Mesenchymal stem cell (in vitro differentiated cells and primary cell): ENCODE measurements around the gene ARFGAP3.
A peak's percentile ranks its signal among the peaks of the same experiment; 100 is the strongest.

ENCODE experiments used
- DNase-seq: peaks from one replicate; pipeline ENCODE4 v3.0.0-alpha.2; 2013
- H2AFZ ChIP-seq: one replicate; pipeline ENCODE4 v1.6.1; 2013; ENCODE audit warnings: low read depth, mild to moderate bottlenecking, control low read depth, inconsistent platforms, low read length, moderate library complexity
- H2AK5ac ChIP-seq: 2 replicates; pipeline ENCODE4 v1.6.1; 2013; ENCODE audit warnings: low read length, moderate library complexity, mild to moderate bottlenecking, inconsistent platforms; ENCODE audit not compliant: severe bottlenecking
- H2BK120ac ChIP-seq: one replicate; pipeline ENCODE4 v1.6.1; 2013; ENCODE audit warnings: low read depth, mild to moderate bottlenecking, inconsistent platforms, low read length, moderate library complexity
- H2BK12ac ChIP-seq, 2 experiments: one replicate each; pipeline ENCODE4 v1.6.1; 2013; ENCODE audit warnings: inconsistent platforms in 2 of 2, low read length in 2 of 2, mild to moderate bottlenecking in 2 of 2, moderate library complexity in 2 of 2, control low read depth in 1 of 2
- H2BK15ac ChIP-seq: one replicate; pipeline ENCODE4 v1.6.1; 2013; ENCODE audit warnings: mild to moderate bottlenecking, low read depth, inconsistent platforms; ENCODE audit not compliant: poor library complexity, severe bottlenecking
- H2BK5ac ChIP-seq: 2 replicates; pipeline ENCODE4 v1.6.1; 2013; ENCODE audit warnings: low read depth, mild to moderate bottlenecking, low read length, control low read depth, inconsistent platforms; ENCODE audit not compliant: poor library complexity, severe bottlenecking
- H3K14ac ChIP-seq, 2 experiments: one replicate each; pipeline ENCODE4 v1.6.1; 2013; ENCODE audit warnings: inconsistent platforms in 2 of 2, low read length in 2 of 2, control low read depth in 1 of 2, mild to moderate bottlenecking in 1 of 2, moderate library complexity in 1 of 2
- H3K18ac ChIP-seq, 2 experiments: one replicate each; pipeline ENCODE4 v1.6.1; 2013; ENCODE audit warnings: inconsistent platforms in 2 of 2, low read length in 2 of 2, control low read depth in 1 of 2, low read depth in 1 of 2, mild to moderate bottlenecking in 1 of 2
- H3K23ac ChIP-seq, 2 experiments: one replicate each; pipeline ENCODE4 v1.6.1; 2013; ENCODE audit warnings: inconsistent platforms in 2 of 2, low read length in 2 of 2, mild to moderate bottlenecking in 2 of 2, moderate library complexity in 2 of 2, control low read depth in 1 of 2
- H3K27ac ChIP-seq: 2 replicates; pipeline ENCODE4 v1.5.1; 2013; ENCODE audit warnings: mild to moderate bottlenecking, moderate library complexity, low read length, control low read depth, inconsistent platforms; ENCODE audit not compliant: poor library complexity, severe bottlenecking
- H3K27me3 ChIP-seq, 2 experiments: 2 replicates each; pipeline versions ENCODE4 v1.6.1 to v1.7.0; 2013; ENCODE audit warnings: low read length in 2 of 2, mild to moderate bottlenecking in 2 of 2, moderate library complexity in 2 of 2, control low read depth in 1 of 2, inconsistent platforms in 1 of 2; ENCODE audit not compliant: control insufficient read depth in 1 of 2, insufficient read depth in 1 of 2
- H3K36me3 ChIP-seq, 2 experiments: 2 replicates each; pipeline versions ENCODE4 v1.6.1 to v1.7.0; 2013; ENCODE audit warnings: low read length in 2 of 2, control low read depth in 1 of 2, inconsistent platforms in 1 of 2, low read depth in 1 of 2, mild to moderate bottlenecking in 1 of 2; ENCODE audit not compliant: insufficient read depth in 2 of 2, control insufficient read depth in 1 of 2
- H3K4ac ChIP-seq, 2 experiments: one replicate each; pipeline ENCODE4 v1.6.1; 2013; ENCODE audit warnings: inconsistent platforms in 2 of 2, low read length in 2 of 2, mild to moderate bottlenecking in 2 of 2, moderate library complexity in 2 of 2, control low read depth in 1 of 2, low read depth in 1 of 2
- H3K4me1 ChIP-seq: 2 replicates; pipeline ENCODE4 v1.6.1; 2013; ENCODE audit warnings: low read depth, low read length, control low read depth; ENCODE audit not compliant: control insufficient read depth, insufficient read depth
- H3K4me2 ChIP-seq: 2 replicates; pipeline ENCODE4 v1.6.1; 2013; ENCODE audit warnings: low read length, mild to moderate bottlenecking, inconsistent platforms; ENCODE audit not compliant: poor library complexity, severe bottlenecking
- H3K4me3 ChIP-seq, 2 experiments: 2 replicates each; pipeline versions ENCODE4 v1.5.1 to v1.7.0; 2013; ENCODE audit warnings: low read length in 2 of 2, mild to moderate bottlenecking in 2 of 2, control low read depth in 1 of 2, low read depth in 1 of 2; ENCODE audit not compliant: insufficient read depth in 1 of 2
- H3K79me1 ChIP-seq: replicated peaks from 2 replicates; pipeline ENCODE4 v1.6.1; 2013; ENCODE audit warnings: mild to moderate bottlenecking, control low read depth, low read length, inconsistent platforms; ENCODE audit not compliant: poor library complexity, severe bottlenecking
- H3K9ac ChIP-seq: 2 replicates; pipeline ENCODE4 v1.7.0; 2013; ENCODE audit warnings: mild to moderate bottlenecking, low read length, moderate library complexity
- H3K9me3 ChIP-seq: 2 replicates; pipeline ENCODE4 v1.7.0; 2013; ENCODE audit warnings: mild to moderate bottlenecking, low read length; ENCODE audit not compliant: control insufficient read depth
- H4K8ac ChIP-seq: one replicate; pipeline ENCODE4 v1.6.1; 2013; ENCODE audit warnings: inconsistent platforms, mild to moderate bottlenecking, low read length, moderate library complexity
- H4K91ac ChIP-seq: one replicate; pipeline ENCODE4 v1.6.1; 2013; ENCODE audit warnings: mild to moderate bottlenecking, low read length, inconsistent platforms
- WGBS: methylation state at CpG from one replicate; pipeline ENCODE4 v1.1.7; 2013; ENCODE audit warnings: mixed read lengths; 5-methylcytosine and 5-hydroxymethylcytosine counted together

Gene ARFGAP3

DNA sequence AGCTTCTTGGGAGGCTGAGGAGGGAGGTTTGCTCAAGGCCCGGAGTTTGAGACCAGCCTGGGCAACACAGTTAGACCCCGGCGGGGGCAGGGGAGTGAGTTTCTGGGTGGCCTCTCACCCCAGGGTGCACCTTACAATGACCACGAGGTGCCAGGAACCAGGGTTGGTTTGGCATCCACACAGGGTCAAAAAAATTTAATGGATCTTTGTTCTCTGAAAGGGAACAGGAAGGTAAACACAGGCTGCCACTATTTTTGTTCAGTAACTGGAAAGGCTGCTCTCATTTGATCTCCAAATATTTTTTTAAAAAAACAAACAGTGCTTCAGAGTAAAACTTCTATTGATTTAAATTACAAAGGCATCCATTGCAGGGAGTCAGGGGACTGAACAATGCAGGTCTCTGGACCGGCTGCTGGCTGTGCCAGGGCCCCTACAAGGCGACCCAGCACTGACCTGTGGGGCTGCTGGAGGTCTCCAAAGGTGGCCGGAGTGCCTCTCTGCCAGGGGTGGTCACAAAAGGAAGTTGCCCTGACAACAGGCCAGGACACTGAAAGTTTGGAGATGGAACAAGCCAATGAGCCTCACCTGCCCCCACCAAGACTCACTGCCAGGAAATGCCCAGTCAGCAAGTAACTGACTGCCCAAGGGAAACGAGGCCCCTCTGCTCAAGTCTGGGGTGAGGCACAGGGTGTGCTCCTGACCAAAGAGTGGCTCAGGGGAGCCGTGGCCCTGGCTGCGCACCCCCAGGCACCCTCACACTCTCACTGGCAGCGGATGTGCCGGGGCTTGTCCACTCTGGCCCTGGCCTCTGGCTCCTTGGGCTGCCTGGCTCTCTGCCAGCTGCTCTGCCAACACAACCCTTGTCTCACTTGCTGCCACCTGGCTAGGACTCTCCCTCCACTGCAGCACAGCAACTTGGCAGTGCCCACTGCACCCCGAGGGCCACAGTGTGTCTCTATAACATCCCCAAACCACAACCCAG is 51.8 kb downstream of the ARFGAP3 start:
- H4K91ac ChIP-seq = peak overlapping the region; percentile 92
- H3K9me3 ChIP-seq = no peaks in the 10 kb centered on the region
- H3K4me3 ChIP-seq = no peak overlapping the region
- H3K4me2 ChIP-seq = no peak overlapping the region
- peaks cover 18% of the 10 kb centered on the region for H3K4me1 ChIP-seq
- H3K18ac ChIP-seq = peak overlapping the region; percentile 61 to 84
- H2BK15ac ChIP-seq = no peak overlapping the region
- no peak overlapping the region for H3K4ac ChIP-seq
- 91% methylated on average over 13 of the region's 13 CpGs for WGBS
- H3K14ac ChIP-seq = peak overlapping the region in 1 of 2 experiments; percentile 77
- no peak overlapping the region for H2BK120ac ChIP-seq
- H3K9ac ChIP-seq = peak overlapping the region; percentile 9
- peak overlapping the region; percentile 92 for H3K27ac ChIP-seq
- H2AK5ac ChIP-seq = peak overlapping the region; percentile 79
- H3K79me1 ChIP-seq = peaks cover 19% of the 10 kb centered on the region
- H3K27me3 ChIP-seq = no peaks in the 10 kb centered on the region
- H3K23ac ChIP-seq = peak overlapping the region in 1 of 2 experiments; percentile 63
- no peak for DNase-seq
- H2BK12ac ChIP-seq = peak overlapping the region in 1 of 2 experiments; percentile 45
- no peak overlapping the region for H2AFZ ChIP-seq
- peak overlapping the region; percentile 79 for H4K8ac ChIP-seq
- peaks cover 63 to 88% of the 10 kb centered on the region in 2 experiments for H3K36me3 ChIP-seq
- H2BK5ac ChIP-seq = peak overlapping the region; percentile 84

DNA sequence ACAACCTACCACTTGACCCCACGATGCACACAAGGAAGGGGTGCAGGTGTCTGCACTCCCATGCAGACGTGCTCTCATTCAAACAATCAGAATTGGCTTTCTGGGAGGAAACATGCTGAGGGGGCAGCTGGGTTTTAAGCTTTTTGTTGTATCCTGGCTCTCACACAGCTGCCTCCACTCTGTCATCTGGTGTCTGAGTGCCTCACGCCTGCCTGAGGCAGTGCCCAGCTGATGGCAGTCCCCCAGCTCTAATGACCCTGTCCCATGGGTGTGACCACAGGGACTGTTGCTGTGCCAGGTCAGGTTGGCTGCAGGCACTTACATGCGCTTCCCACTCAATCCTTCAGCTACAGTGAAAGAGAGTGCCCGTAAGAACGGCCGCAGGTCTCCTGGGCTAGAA is 53.7 kb downstream of the ARFGAP3 start:
- WGBS = 98% methylated on average over 7 of the region's 7 CpGs
- H2BK15ac ChIP-seq = no peak overlapping the region
- no peak overlapping the region for H3K4me3 ChIP-seq
- no peak overlapping the region for H2AFZ ChIP-seq
- peaks cover 18% of the 10 kb centered on the region for H3K4me1 ChIP-seq
- no peak overlapping the region for H3K4ac ChIP-seq
- no peak overlapping the region for H2BK5ac ChIP-seq
- H4K8ac ChIP-seq = no peak overlapping the region
- H2AK5ac ChIP-seq = no peak overlapping the region
- H2BK12ac ChIP-seq = no peak overlapping the region
- H3K9me3 ChIP-seq = no peaks in the 10 kb centered on the region
- no peak overlapping the region for H2BK120ac ChIP-seq
- H3K9ac ChIP-seq = no peak overlapping the region
- no peak overlapping the region for H3K23ac ChIP-seq
- peaks cover 27% of the 10 kb centered on the region for H3K79me1 ChIP-seq
- no peaks in the 10 kb centered on the region for H3K27me3 ChIP-seq
- H3K4me2 ChIP-seq = no peak overlapping the region
- H3K36me3 ChIP-seq = peaks cover 73 to 90% of the 10 kb centered on the region in 2 experiments
- no peak overlapping the region for H3K14ac ChIP-seq
- no peak for DNase-seq
- H3K18ac ChIP-seq = no peak overlapping the region
- H3K27ac ChIP-seq = no peak overlapping the region
- H4K91ac ChIP-seq = no peak overlapping the region

DNA sequence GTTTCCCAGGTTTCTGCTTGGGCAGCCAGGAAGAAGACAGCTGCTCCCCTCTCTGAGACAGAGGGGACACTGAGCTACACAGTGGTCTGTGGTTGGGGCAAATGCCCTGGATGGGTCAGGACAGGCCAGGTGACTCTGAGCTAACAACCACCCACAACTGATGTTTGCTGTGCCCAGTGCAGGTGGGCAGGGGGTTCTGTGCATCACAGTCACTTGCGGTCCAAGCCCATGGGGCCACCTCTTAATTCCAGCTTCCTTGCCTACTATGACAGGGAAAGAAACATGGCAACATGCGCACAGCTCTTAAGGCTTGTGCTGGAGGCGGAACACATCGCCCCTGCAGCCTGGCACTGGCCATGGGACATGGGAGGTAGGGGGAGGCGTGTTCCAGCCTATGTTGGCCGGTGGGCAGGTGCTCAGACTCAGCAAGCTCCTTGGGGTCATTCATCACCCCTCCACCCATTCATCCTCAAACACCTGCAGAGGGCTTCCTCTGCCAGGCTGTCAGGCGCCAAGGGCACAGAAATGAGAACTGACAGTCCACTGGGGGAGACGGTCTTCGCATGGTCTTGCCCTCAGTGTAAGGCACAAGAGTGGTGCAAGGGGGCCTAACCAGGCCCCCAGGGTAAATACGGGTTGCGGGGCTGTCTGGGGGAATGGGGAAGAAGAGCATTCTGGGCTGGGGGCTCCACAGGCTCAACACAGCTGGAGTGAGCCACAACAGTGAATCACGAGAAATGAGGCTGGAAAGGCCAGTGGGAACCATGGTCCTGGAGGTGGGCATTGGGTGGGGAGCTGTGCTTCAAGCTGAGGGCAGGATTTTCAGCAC is 55.6 kb downstream of the ARFGAP3 start:
- peaks cover 32% of the 10 kb centered on the region for H3K79me1 ChIP-seq
- no peaks in the 10 kb centered on the region for H3K27me3 ChIP-seq
- no peak overlapping the region for H3K4me3 ChIP-seq
- H3K4me2 ChIP-seq = no peak overlapping the region
- peaks cover 74 to 89% of the 10 kb centered on the region in 2 experiments for H3K36me3 ChIP-seq
- H3K23ac ChIP-seq = no peak overlapping the region
- no peak overlapping the region for H2BK15ac ChIP-seq
- H2AFZ ChIP-seq = no peak overlapping the region
- no peak overlapping the region for H4K8ac ChIP-seq
- H4K91ac ChIP-seq = peak overlapping the region; percentile 31
- no peak overlapping the region for H2AK5ac ChIP-seq
- no peak overlapping the region for H3K14ac ChIP-seq
- no peak overlapping the region for H2BK12ac ChIP-seq
- H3K9me3 ChIP-seq = no peaks in the 10 kb centered on the region
- H3K4ac ChIP-seq = no peak overlapping the region
- H2BK120ac ChIP-seq = no peak overlapping the region
- no peak for DNase-seq
- H2BK5ac ChIP-seq = no peak overlapping the region
- H3K4me1 ChIP-seq = peaks cover 17% of the 10 kb centered on the region
- no peak overlapping the region for H3K9ac ChIP-seq
- 94% methylated on average over 12 of the region's 12 CpGs for WGBS
- H3K27ac ChIP-seq = no peak overlapping the region
- no peak overlapping the region for H3K18ac ChIP-seq
